HG03469 (cell line): ENCODE results near the gene HCAR3.
A peak's percentile ranks its signal among the peaks of the same experiment; 100 is the strongest.
"Not testable (repeated sequence)": the region's sequence is repeated elsewhere in the genome, so short reads cannot be mapped to it uniquely, and the experiment has no call there.

ENCODE experiments used
- ATAC-seq: cut with Tn5 transposase; IDR thresholded peaks from one replicate; pipeline ENCODE4 v1.9.1; 2021; ENCODE audit warnings: mild to moderate bottlenecking, moderate library complexity, moderate number of reproducible peaks; ENCODE audit not compliant: unreplicated experiment

The HCAR3 gene

DNA sequence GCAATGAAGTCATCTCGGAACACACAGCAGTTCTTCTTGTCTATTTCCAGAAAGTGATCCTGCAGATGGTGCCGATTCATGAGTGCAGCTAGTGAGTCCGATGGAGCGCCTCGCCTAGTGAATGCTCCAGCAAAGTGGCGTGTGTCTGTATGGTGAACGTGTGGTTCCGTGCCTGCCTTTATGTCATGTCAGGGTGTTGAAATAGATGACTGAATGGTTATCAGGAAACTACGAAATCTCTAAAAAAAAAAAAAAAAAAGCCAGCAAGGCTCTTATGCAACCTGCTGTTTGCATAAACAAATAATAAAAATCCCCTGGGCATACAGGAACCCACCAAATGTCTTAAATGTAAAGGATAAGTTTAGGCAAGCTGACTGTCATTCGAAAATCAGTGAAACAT lies at the start of gene HCAR3:
Gene HCAR3, minus strand, starts transcription at position 154 of the 400 bp plus-strand sequence. Its CDS starts 74 bp downstream, at position 80.
- not testable (repeated sequence) for ATAC-seq

- ATAC-seq, result no peak
These were observed 41.0 kb upstream of the HCAR3 start for GRCh38 chr12:122757568-122757967.

- no peak for ATAC-seq
These were observed 38.2 kb upstream of the HCAR3 start for GRCh38 chr12:122754790-122755189.

DNA sequence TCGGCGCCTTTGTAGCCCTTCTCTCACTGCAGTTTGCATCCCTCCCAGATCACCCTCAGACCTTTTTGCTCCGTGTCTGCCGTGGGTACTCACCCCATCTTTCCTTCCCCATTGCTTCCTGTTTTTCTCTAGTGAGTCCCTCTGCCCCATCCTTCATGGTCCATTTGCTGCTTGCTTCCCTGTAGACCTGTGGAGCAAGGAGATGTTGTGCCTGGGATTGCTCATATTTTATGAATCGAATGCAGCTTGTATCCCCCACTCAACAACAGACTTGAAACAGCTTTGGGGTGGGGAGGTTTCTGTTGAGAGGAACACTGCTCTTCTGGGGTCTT lies 36.7 kb upstream of the HCAR3 start:
- ATAC-seq, result no peak

DNA sequence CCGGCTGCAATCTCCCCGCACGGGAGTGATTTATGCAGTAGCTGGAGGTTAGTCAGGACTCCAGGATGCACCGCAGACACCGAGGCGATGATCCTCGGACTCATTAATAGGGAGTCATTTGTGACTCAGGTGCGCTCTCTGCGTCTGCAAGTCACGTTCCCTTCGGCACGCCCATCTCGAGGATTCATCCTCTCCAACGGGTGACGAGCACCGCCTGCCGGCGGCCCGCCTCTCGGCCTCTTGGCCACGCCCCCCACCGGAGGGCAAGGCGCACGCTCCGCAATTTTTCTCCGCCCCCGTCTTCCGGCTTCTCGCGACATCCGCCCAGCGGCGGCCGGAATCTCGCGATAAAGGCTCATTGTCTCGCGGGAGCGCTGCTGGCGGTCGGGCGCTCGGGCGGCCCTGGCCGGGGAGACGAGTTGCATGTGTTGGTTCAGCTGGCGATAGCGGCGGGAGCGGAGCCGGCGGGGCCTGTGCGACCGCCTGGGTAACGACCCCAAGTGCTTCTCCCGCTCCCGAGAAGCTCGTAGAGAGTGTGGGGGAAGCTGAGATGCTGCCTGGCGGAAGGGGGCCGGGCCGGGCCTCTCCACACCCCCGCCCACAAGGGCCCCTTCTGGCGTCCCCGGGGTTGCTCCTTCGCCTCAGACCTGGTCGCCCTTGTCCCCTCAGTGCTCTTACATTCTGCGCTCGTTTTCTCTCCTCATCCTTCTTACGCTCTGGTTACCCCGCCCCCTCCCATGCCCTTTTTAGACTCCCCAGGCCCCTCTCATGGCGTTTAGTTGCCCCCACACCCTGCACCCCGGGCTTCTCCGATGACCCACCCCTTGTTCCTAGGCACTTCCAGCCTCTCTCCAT lies 36.1 kb upstream of the HCAR3 start, which contains the start of gene DENR:
Gene DENR, plus strand, starts transcription at position 361 of the 855 bp plus-strand sequence. CDS start 878 bp downstream, outside the sequence.
- ATAC-seq, result peak; percentile 87

GRCh38 chr12:122750781-122751515 lies 34.3 kb upstream of the HCAR3 start:
- not testable (repeated sequence) for ATAC-seq

DNA sequence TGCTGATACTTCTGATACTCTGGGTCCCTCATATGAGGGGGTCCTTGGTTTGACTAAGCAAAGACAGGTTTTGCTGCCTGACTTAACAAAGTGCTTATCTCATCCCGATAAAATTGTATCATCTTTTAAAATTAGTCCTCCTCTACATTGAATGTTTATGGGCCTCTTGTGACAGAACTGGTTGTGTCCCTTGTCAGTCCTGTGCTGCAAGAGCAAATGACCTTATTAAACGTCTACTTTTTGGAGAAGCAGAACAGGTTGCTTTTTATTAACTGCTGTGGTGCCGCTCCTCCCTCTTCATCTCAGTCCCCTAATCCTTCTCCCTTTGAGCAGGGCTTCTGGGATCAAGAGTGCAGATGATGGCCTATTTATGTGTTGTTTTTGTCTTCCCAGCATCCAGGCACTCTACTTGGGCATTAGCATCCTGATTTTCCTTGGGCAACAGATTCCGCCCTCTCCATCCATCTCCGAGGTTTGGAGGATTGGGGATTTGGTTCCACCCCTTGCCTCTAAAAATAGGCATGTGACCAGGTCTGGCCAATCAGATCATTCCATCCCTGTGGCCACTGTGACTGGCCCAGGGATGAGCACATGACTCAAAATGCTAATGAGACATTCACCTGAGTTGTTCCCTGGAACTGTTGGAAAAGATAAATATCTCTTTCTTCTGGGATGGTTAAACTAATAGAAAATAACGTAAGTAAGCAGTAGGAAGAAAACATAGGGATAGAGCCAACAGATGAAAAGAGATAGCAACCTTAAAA lies 33.1 kb upstream of the HCAR3 start:
- no peak for ATAC-seq

- no peak for ATAC-seq
These were observed 30.9 kb upstream of the HCAR3 start for GRCh38 chr12:122747224-122748135.

GRCh38 chr12:122743895-122744525 lies 27.4 kb upstream of the HCAR3 start:
- ATAC-seq, result no peak

DNA sequence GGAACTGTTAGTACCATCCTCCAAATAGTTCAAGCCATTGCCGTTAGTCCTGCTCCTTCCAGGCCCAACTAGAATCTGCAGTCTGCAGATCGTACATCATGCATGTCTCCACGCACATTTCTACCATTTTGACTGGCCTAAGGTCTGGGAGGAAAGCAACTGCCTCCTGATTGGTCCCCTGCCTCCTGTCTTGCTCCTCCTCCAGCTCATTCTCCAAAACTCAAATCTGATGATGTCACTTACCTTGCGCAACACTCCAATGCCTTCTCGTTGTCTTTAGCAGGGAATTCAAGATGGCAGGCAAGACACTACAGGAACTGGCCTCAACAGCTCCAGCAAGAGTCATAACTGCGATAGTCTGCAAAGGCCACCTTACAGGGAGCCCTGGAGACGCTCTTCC lies 23.7 kb upstream of the HCAR3 start:
- no peak for ATAC-seq

DNA sequence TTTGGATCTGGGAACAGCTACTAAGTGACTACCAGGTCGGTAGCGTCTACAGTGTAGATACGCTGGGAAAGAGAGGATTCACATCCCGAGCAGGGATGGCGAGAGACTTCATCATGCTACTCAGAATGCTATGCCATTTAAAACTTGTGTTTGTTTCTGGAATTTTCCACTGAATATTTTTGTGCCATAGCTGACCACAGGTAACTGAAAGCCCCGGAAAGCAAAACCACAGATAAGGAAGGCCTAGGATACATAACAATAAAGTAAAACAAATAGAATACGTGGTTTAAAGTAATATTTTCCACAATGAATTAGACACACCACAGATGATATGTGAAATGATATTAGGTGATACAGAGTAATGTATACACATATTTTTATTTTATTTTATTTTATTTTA lies 22.0 kb upstream of the HCAR3 start:
- no peak for ATAC-seq

DNA sequence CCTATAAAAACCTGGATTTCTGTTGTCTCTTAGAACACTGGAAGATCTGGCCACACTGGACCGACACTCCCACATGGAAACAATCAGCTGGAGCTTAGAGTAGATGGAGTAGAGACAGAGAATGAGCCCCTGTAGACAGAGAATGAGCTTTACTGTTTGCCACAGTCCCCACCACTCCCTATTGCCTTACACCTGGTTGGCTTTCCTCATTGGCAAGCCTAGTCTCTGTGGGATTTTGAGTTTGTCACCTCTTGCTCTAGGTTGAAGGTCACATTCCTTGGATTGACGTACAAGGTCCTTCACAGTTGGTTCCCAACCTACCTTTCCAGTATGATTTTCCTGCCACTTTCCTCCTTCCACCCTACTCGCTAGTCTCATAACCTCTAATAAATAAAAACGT lies 16.0 kb upstream of the HCAR3 start:
- no peak for ATAC-seq

GRCh38 chr12:122732170-122732569 lies 15.6 kb upstream of the HCAR3 start:
- ATAC-seq, result no peak

DNA sequence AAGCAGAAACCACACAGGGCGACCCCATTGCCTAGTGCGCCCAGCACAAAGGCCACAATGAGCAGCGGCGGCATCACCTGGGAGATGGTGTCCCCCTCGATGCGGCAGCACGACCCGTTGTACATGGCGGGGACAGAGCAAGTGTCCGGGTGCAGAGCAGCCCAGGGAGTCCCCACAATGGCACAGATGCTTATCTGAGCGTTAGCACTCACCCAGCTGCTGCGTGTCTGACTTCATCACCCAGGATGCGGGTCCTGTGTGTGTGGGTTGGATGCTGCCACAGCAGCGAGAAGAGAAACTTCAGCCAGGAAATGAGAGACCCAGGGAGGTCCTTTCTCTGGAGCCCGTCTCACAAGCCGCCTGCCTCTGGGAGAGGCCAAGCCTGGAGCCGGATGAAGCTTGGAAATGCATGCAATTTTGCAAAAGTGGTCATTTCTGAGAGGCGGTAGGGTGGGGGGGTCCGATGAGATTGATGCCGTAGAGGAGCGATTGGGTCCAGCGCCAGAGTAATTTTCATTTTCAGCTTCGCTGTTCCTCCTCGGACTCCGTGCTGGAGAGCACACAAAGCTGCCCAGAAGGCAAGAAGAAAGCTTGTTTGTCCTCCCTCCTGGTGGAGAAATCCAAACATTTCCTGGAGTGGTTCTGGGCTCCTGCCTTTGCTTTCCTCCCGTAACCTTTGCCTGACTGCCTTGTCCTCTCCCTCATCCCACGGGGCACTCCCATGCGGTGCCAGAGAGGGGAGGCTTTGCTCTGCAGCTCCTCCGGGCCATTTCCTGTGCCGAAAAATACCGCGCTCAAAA lies 13.8 kb upstream of the HCAR3 start, which contains the start of gene HCAR1:
Gene HCAR1, minus strand, starts transcription at position 630 of the 800 bp plus-strand sequence. Its CDS starts 505 bp downstream, at position 125.
- ATAC-seq, result no peak

DNA sequence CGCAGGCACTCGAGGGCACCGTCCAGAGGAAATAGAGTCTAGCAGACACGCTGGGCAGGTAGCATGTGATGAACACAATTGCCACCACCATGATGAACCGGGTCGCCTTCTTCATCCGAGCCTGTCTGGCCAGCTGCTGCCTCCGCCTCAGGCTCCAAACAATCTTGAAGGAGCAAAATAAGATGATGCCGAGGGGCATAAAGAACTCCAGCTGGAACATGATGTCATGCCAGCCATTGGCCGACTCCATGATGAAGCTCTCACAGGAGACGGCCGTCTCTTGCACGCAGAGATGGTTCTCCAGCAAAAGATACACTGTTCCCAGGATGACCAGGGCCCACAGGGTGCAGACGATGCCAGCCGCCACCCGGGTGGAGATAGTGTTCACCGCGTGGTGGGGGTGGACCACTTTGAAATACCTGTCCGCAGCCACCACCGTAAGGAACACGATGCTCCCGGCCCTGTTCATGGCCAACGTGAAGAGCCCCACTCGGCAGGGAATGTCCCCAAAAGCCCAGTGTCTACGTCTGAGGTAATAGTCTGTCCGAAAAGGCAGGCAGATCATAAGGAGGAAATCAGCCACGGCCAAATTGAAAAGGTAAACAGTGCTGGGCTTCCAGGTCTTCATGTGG lies 13.1 kb upstream of the HCAR3 start:
- no peak for ATAC-seq

DNA sequence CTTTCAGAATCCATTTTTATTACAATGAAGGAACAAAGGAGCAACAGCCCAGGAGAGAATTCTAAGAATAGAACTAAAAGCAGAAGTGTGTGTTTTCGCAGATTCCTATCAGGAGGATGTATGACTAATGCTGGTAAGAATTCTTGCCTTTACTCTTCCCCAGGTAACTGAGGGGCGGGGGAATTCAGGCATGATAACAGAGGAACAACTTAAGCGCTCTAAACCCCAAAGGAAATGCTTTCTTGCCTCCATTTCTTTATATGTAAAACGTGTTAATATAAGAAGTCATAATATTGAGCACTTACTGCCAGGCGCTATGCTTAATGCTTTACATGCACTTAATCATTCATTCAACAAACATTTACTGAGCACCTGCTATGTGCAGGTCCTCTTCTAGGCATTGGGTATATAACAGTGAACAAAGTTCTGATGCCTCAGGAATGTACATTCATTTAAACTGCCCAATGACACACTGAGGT lies 9.5 kb upstream of the HCAR3 start:
- no peak for ATAC-seq

DNA sequence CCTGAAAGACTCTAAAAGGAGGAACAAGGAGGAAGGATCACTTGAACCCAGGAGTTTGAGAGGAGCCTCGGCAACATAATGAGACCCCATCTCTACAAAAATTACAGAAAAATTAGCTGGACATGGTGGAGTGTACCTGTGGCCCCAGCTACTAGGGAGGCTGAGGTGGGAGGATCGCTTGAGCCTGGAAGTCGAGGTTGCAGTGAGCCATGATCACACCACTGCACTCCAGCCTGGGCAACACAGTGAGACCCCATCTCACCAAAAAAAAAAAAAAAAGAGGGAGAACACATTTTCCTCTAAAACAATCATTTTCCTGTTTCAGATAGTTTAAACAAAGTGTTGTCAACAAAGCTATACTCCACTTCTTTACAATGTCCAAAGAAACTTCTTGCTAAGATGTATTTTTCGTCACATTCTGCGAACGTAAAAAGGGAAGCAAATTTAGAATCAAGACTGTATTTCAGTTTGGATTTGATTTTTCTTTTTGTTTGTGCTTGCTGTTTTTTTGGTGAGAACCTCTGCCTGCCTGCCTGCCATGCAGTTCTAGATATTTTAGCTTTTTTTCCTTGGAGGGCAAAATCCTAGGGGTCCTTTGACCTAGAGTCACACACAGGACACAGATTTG lies 9.0 kb upstream of the HCAR3 start:
- ATAC-seq, result no peak
